MM.1S (cell line): Measurements from ENCODE around the gene WDR19.

Experiments
- CTCF ChIP-seq: fragments of 300-600 bp; sonication (generic); IDR thresholded peaks from 2 replicates; pipeline ENCODE4 v1.5.1; 2016; ENCODE audit warnings: antibody characterized with exemption, low read length, mixed read lengths
- EZH2 ChIP-seq: fragments of 300-600 bp; sonication (generic); optimal IDR thresholded peaks from 2 replicates; pipeline ENCODE3; 2017; ENCODE audit warnings: low read depth, mild to moderate bottlenecking, antibody characterized with exemption, low read length, mixed read lengths

DNA sequence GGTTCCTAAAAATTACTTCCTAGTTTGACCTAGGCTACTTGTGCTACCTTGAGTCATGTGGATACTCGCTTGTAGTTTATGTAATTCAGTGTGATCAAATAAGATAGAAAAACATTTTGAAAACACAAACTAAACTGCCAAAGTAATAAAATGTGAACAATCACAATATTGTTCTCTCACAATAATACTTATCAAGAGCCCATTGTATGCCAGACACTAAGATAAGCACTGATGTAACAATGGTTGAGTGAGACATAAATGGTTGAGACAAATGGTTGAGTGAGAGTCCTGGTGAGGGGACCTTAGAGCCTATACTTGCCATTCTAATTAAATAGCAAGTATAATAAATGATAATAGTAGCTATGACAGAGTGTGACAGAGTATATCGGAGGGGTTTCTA, 142.1 kb downstream of the WDR19 start:
- TF ChIP-seq CTCF (no peak), EZH2 (no peak)
